GM21367 (cell line): ENCODE measurements around the gene RNU6-9.
"Not testable (repeated sequence)": the region's sequence is repeated elsewhere in the genome, so short reads cannot be mapped to it uniquely, and the experiment has no call there.

ENCODE experiments used
- ATAC-seq: cut with Tn5 transposase; IDR thresholded peaks from one replicate; pipeline ENCODE4 v1.9.1; 2021; ENCODE audit not compliant: unreplicated experiment

The RNU6-9 gene

GRCh38 chr19:876780-877314, 16.4 kb upstream of the RNU6-9 start:
- no peak for ATAC-seq

DNA sequence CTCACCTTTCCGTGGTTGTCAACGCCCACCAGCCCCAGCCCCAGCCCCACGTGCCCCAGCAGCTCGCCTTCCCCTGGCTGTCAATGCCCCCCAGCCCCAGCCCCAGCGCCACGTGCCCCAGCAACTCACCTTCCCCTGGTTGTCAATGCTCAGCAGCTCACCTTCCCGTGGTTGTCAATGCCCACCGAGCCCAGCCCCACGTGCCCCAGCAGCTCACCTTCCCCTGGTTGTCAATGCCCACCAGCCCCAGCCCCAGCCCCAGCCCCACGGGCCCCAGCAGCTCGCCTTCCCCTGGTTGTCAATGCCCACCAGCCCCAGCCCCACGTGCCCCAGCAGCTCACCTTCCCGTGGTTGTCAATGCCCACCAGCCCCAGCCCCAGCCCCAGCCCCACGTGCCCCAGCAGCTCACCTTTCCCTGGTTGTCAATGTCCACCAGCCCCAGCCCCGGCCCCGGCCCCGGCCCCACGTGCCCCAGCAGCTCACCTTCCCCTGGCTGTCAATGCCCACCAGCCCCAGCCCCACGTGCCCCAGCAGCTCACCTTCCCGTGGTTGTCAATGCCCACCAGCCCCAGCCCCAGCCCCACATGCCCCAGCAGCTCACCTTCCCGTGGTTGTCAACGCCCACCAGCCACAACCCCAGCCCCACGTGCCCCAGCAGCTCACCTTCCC, 15.2 kb upstream of the RNU6-9 start:
- ATAC-seq, result not testable (repeated sequence)

DNA sequence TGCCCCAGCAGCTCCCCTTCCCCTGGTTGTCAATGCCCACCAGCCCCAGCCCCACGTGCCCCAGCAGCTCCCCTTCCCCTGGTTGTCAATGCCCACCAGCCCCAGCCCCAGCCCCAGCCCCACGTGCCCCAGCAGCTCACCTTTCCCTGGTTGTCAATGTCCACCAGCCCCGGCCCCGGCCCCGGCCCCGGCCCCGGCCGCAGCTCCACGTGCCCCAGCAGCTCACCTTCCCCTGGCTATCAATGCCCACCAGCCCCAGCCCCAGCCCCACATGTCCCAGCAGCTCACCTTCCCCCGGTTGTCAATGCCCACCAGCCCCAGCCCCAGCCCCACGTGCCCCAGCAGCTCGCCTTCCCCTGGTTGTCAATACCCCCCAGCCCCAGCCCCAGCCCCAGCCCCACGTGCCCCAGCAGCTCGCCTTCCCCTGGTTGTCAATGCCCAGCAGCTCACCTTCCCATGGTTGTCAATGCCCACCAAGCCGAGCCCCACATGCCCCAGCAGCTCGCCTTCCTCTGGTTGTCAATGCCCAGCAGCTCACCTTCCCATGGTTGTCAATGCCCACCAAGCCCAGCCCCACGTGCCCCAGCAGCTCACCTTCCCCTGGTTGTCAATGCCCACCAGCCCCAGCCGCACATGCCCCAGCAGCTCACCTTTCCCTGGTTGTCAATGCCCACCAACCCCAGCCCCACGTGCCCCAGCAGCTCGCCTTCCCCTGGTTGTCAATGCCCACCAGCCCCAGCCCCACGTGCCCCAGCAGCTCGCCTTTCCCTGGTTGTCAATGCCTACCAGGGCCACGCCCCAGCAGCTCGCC, 14.3 kb upstream of the RNU6-9 start:
- not testable (repeated sequence) for ATAC-seq

GRCh38 chr19:879711-880438, 13.4 kb upstream of the RNU6-9 start:
- ATAC-seq, result no peak

- no peak for ATAC-seq
Observed at GRCh38 chr19:881385-882071, 11.8 kb upstream of the RNU6-9 start.

- ATAC-seq, result no peak
Observed at GRCh38 chr19:882871-883497, 10.3 kb upstream of the RNU6-9 start.

GRCh38 chr19:883661-884211, 9.5 kb upstream of the RNU6-9 start:
- ATAC-seq, result no peak

- no peak for ATAC-seq
Observed at GRCh38 chr19:884420-885211, 8.7 kb upstream of the RNU6-9 start.

DNA sequence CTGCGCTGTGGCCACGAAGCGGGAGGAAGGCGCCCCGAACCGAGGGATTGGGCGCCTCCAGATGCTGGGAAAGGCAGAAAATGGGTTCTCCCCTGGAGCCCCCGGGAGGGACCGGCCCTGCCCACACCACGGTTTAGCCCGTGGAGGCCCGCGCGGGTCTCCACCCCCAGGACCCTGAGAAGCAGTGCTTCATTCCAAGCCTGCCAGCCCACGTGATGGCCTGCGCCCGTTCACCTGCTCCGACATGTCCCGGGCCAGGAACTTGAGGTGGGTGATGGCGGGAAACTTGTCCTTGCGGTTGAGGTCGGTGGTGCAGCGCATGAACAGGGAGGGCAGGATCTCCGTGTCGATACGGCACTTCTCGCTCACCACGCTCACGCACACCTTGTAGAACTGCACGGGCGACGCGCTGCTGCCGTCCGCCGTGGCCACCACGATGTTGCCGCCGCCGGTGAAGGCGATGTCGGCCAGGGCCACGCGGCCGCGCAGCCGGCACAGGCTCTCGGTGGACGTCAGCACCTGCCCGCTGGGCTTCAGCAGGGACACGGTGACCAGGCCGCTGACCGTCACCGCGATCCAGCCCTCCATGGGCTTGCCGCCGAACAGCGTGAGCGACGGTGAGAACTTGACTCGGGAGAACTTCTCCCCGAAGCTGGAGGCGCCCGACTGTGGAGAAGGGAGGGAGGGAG, 7.6 kb upstream of the RNU6-9 start:
- no peak for ATAC-seq

GRCh38 chr19:887072-887471, 6.2 kb upstream of the RNU6-9 start:
- ATAC-seq, result no peak

- no peak for ATAC-seq
Observed at GRCh38 chr19:887599-887998, 5.7 kb upstream of the RNU6-9 start.

GRCh38 chr19:888581-889385, 4.5 kb upstream of the RNU6-9 start:
- no peak for ATAC-seq

- ATAC-seq, result no peak
Observed at GRCh38 chr19:889662-890295, 3.5 kb upstream of the RNU6-9 start.

DNA sequence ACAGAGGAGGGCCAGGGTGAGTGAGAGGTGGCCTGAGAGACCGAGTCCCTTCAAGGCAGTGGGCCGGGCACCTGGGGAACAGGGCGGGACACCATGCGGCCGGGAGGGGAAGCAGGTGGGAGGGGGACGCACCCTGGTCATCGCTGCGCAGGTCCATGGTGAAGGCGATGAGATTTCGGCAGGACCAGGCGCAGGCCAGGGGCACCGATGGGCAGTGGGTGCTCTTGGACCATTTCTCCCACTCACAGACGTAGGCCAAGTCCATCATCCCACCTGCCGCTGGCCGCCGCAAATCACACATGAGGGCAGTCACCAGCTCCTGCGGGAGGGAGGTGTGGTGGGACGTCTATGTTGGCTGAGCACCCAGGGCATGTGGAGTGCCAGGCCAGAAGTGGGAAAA, 2.5 kb upstream of the RNU6-9 start:
- ATAC-seq, result no peak

DNA sequence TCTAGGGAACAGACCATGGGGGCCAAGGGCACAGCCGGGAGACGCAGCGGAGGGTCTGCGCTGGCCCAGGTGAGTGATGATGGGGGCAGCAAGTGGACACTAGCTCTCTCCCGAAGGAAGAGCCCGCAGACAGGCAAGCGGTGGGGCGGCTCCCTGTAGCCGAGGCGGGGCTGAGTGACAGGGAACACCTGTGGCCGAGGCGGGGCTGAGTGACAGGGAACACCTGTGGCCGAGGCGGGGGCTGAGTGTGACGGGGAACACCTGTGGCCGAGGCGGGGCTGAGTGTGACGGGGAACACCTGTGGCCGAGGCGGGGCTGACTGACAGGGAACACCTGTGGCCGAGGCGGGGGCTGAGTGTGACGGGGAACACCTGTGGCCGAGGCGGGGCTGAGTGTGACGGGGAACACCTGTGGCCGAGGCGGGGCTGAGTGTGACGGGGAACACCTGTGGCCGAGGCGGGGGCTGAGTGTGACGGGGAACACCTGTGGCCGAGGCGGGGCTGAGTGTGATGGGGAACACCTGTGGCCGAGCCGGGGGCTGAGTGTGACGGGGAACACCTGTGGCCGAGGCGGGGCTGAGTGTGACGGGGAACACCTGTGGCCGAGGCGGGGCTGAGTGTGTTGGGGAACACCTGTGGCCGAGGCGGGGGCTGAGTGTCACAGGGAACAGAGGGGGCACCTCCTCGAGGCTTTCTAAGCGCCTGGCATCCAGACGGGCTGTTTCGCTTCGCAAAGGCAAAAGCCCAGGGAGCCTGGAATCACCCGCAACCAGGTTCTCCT, 1.7 kb upstream of the RNU6-9 start:
- ATAC-seq, result not testable (repeated sequence)

GRCh38 chr19:892243-892893, 916 bp upstream of the RNU6-9 start:
- ATAC-seq, result peak; percentile 4
